HEK293 (cell line): Measurements from ENCODE around the gene DEFB129.
"Not testable (repeated sequence)": the region's sequence is repeated elsewhere in the genome, so short reads cannot be mapped to it uniquely, and the experiment has no call there.

Experiments
- CTCF ChIA-PET: fragments of 350-600 bp; formaldehyde crosslinking; extraction: SDS; loops from one replicate; lab custom pipeline; 2021; ENCODE audit warnings: antibody characterized with exemption; lab: Yijun Ruan, JAX
- POLR2A ChIA-PET: fragments of 300-600 bp; formaldehyde crosslinking; extraction: SDS; loops from one replicate; lab custom pipeline; 2020; ENCODE audit warnings: antibody characterized with exemption, inconsistent platforms; lab: Yijun Ruan, JAX
- H3K27ac ChIP-seq: fragments of 200-500 bp; sonication (Bioruptor generic); 2 replicates; pipeline ENCODE4 v1.5.1; 2014; ENCODE audit warnings: low read depth, low read length, control low read depth, inconsistent platforms; ENCODE audit errors: extremely low read depth
- H3K36me3 ChIP-seq, 2 experiments: fragments of 200-500 bp in 1 of 2; sonication (Bioruptor generic) in 1 of 2; 1 replicate in 1 of 2; 2 replicates in 1 of 2; pipeline ENCODE4 v1.5.1; 2014 to 2017; ENCODE audit warnings: inconsistent platforms in 2 of 2, low read length in 2 of 2; ENCODE audit not compliant: control insufficient read depth in 2 of 2, insufficient read depth in 1 of 2
- H3K4me1 ChIP-seq: fragments of 200-500 bp; sonication (Bioruptor generic); 2 replicates; pipeline ENCODE4 v1.5.1; 2014; ENCODE audit warnings: mild to moderate bottlenecking, low read length, inconsistent platforms; ENCODE audit not compliant: control insufficient read depth, insufficient read depth
- H3K4me3 ChIP-seq: 2 replicates; pipeline ENCODE4 v1.5.1; 2011; ENCODE audit warnings: low read depth, mild to moderate bottlenecking, control low read depth, low read length, moderate library complexity
- H3K9me3 ChIP-seq: fragments of 200-500 bp; sonication (Bioruptor generic); 2 replicates; pipeline ENCODE4 v1.5.1; 2014; ENCODE audit warnings: low read depth, low read length, inconsistent platforms; ENCODE audit not compliant: control insufficient read depth, insufficient read depth
- ATF2 ChIP-seq: fragments of 450-650 bp; formaldehyde crosslinking; IDR thresholded peaks from 2 replicates; pipeline ENCODE4 v1.5.1; 2016; ENCODE audit warnings: missing biosample characterization, missing genetic modification characterization, low read depth
- CTCF ChIP-seq: fragments of 450-650 bp; formaldehyde crosslinking; IDR thresholded peaks from 2 replicates; pipeline ENCODE4 v1.5.1; 2016; ENCODE audit warnings: missing biosample characterization, missing genetic modification characterization
- PATZ1 ChIP-seq: fragments of 450-650 bp; formaldehyde crosslinking; IDR thresholded peaks from 2 replicates; pipeline ENCODE4 v1.5.1; 2016; ENCODE audit warnings: missing biosample characterization, missing genetic modification characterization
- SCRT2 ChIP-seq: fragments of 450-650 bp; formaldehyde crosslinking; IDR thresholded peaks from 2 replicates; pipeline ENCODE4 v1.5.1; 2016; ENCODE audit warnings: missing biosample characterization, missing genetic modification characterization
- SP2 ChIP-seq: fragments of 450-650 bp; formaldehyde crosslinking; IDR thresholded peaks from 2 replicates; pipeline ENCODE4 v1.5.1; 2016; ENCODE audit warnings: missing biosample characterization, missing genetic modification characterization
- ZBTB10 ChIP-seq: fragments of 450-650 bp; formaldehyde crosslinking; IDR thresholded peaks from 2 replicates; pipeline ENCODE4 v1.5.1; 2016; ENCODE audit warnings: missing biosample characterization, missing genetic modification characterization
- ZNF10 ChIP-seq: fragments of 450-650 bp; formaldehyde crosslinking; IDR thresholded peaks from 2 replicates; pipeline ENCODE4 v1.5.1; 2017; ENCODE audit warnings: missing biosample characterization, missing genetic modification characterization
- ZNF132 ChIP-seq: fragments of 450-650 bp; formaldehyde crosslinking; IDR thresholded peaks from 2 replicates; pipeline ENCODE4 v1.5.1; 2017; ENCODE audit warnings: missing biosample characterization, missing genetic modification characterization, borderline replicate concordance
- ZNF146 ChIP-seq: fragments of 450-650 bp; formaldehyde crosslinking; IDR thresholded peaks from 2 replicates; pipeline ENCODE4 v1.5.1; 2016; ENCODE audit warnings: missing biosample characterization, missing genetic modification characterization
- ZNF394 ChIP-seq: fragments of 450-650 bp; formaldehyde crosslinking; IDR thresholded peaks from 2 replicates; pipeline ENCODE4 v1.5.1; 2016; ENCODE audit warnings: missing biosample characterization, missing genetic modification characterization, mild to moderate bottlenecking, moderate library complexity, borderline replicate concordance
- ZNF513 ChIP-seq: fragments of 450-650 bp; IDR thresholded peaks from 2 replicates; pipeline ENCODE4 v1.5.1; 2018; ENCODE audit warnings: missing biosample characterization, missing genetic modification characterization
- ZNF600 ChIP-seq: fragments of 450-650 bp; formaldehyde crosslinking; IDR thresholded peaks from 2 replicates; pipeline ENCODE4 v1.5.1; 2016; ENCODE audit warnings: missing biosample characterization, missing genetic modification characterization
- ZNF654 ChIP-seq: fragments of 450-650 bp; formaldehyde crosslinking; IDR thresholded peaks from 2 replicates; pipeline ENCODE4 v1.5.1; 2016; ENCODE audit warnings: low read depth, missing biosample characterization, missing genetic modification characterization
- ZNF658 ChIP-seq: fragments of 450-650 bp; formaldehyde crosslinking; IDR thresholded peaks from 2 replicates; pipeline ENCODE4; 2016; ENCODE audit warnings: missing biosample characterization, missing genetic modification characterization
- ZNF660 ChIP-seq: fragments of 450-650 bp; IDR thresholded peaks from 2 replicates; pipeline ENCODE4 v1.5.1; 2018; ENCODE audit warnings: missing biosample characterization, mild to moderate bottlenecking, missing genetic modification characterization
- ZNF776 ChIP-seq: fragments of 450-650 bp; formaldehyde crosslinking; IDR thresholded peaks from 2 replicates; pipeline ENCODE4 v1.5.0; 2017; ENCODE audit warnings: missing biosample characterization, missing genetic modification characterization, borderline replicate concordance

Gene DEFB129

GRCh38 chr20:203630-204029 lies 23.4 kb upstream of the DEFB129 start:
- H3K36me3 ChIP-seq, H3K27ac ChIP-seq, H3K4me1 ChIP-seq, CTCF ChIA-PET, H3K4me3 ChIP-seq, H3K9me3 ChIP-seq, POLR2A ChIA-PET: not testable (repeated sequence)
- peak; percentile 93 for TF ChIP-seq ZNF146 (tag by site-specific recombination)

- Histone ChIP-seq H3K27ac (no peak overlapping the region), H3K4me3 (no peak overlapping the region), H3K36me3 (no peaks in the 10 kb centered on the region), H3K9me3 (no peaks in the 10 kb centered on the region), H3K4me1 (0 out of 2 replicates have a peak, but pooled peaks cover 2% of the 10 kb centered on the region)
- TF ChIP-seq SCRT2 (tag by site-specific recombination) (0 out of 2 replicates have a peak, but pooled peaks have one; percentile 12), SP2 (tag by site-specific recombination) (no peak), ZNF600 (peak; percentile 66; the same call in 1 of the 2 replicates), CTCF (no peak), ZNF654 (tag by site-specific recombination) (peak; percentile 73), ZNF394 (0 out of 2 replicates have a peak, but pooled peaks have one; percentile 25)
- POLR2A ChIA-PET: no interaction called here
- CTCF ChIA-PET: interaction anchor here (1.0 to 2.5 kb wide), 3 partner anchors 10 to 69 kb away, joined by 4 to 16 read pairs (median 4); no protein-coding TSS in a partner anchor
Observed at GRCh38 chr20:208942-209566, 18.0 kb upstream of the DEFB129 start.

GRCh38 chr20:210809-211502 lies 16.1 kb upstream of the DEFB129 start:
- H3K9me3 ChIP-seq: no peaks in the 10 kb centered on the region
- H3K27ac ChIP-seq: no peak overlapping the region
- CTCF ChIA-PET: interaction anchor here (0.6 to 2.5 kb wide), 5 partner anchors 9 to 101 kb away, joined by 3 to 16 read pairs (median 3); no protein-coding TSS in a partner anchor
- no peaks in the 10 kb centered on the region for H3K36me3 ChIP-seq
- TF ChIP-seq ATF2 (tag by site-specific recombination) (0 out of 2 replicates have a peak, but pooled peaks have one; percentile 8), ZNF513 (tag by site-specific recombination) (no peak)
- TF ChIP-seq, all 188 proteins: peak for 1
- no peak overlapping the region for H3K4me3 ChIP-seq
- no peaks in the 10 kb centered on the region for H3K4me1 ChIP-seq
- POLR2A ChIA-PET: interaction anchor here (0.5 kb wide), 1 partner anchor 20 kb away, joined by 3 read pairs; no protein-coding TSS in a partner anchor

GRCh38 chr20:214383-214782 lies 12.7 kb upstream of the DEFB129 start:
- Histone ChIP-seq H3K27ac (no peak overlapping the region), H3K4me1 (no peaks in the 10 kb centered on the region), H3K36me3 (no peaks in the 10 kb centered on the region), H3K9me3 (no peaks in the 10 kb centered on the region), H3K4me3 (no peak overlapping the region)
- ChIA-PET POLR2A (no interaction called here), CTCF (interaction anchor here (0.6 to 1.9 kb wide), 5 partner anchors 19 to 139 kb away, joined by 3 to 6 read pairs (median 4); partner anchors contain the start of gene DEFB132)
- TF ChIP-seq PATZ1 (no peak), ZNF132 (tag by site-specific recombination) (no peak), ZBTB10 (tag by site-specific recombination) (no peak), ZNF660 (no peak), ZNF776 (tag by site-specific recombination) (no peak), ZNF658 (tag by site-specific recombination) (no peak), ZNF10 (tag by site-specific recombination) (no peak)
- TF ChIP-seq, all 188 proteins: peak for 0
